GM21737 (cell line): ENCODE results near the gene AGTRAP.

Source experiments
- ATAC-seq: cut with Tn5 transposase; IDR thresholded peaks from one replicate; pipeline ENCODE4 v1.9.1; 2021; ENCODE audit warnings: mild to moderate bottlenecking, moderate library complexity; ENCODE audit not compliant: unreplicated experiment

Gene AGTRAP, protein sequence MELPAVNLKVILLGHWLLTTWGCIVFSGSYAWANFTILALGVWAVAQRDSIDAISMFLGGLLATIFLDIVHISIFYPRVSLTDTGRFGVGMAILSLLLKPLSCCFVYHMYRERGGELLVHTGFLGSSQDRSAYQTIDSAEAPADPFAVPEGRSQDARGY

DNA sequence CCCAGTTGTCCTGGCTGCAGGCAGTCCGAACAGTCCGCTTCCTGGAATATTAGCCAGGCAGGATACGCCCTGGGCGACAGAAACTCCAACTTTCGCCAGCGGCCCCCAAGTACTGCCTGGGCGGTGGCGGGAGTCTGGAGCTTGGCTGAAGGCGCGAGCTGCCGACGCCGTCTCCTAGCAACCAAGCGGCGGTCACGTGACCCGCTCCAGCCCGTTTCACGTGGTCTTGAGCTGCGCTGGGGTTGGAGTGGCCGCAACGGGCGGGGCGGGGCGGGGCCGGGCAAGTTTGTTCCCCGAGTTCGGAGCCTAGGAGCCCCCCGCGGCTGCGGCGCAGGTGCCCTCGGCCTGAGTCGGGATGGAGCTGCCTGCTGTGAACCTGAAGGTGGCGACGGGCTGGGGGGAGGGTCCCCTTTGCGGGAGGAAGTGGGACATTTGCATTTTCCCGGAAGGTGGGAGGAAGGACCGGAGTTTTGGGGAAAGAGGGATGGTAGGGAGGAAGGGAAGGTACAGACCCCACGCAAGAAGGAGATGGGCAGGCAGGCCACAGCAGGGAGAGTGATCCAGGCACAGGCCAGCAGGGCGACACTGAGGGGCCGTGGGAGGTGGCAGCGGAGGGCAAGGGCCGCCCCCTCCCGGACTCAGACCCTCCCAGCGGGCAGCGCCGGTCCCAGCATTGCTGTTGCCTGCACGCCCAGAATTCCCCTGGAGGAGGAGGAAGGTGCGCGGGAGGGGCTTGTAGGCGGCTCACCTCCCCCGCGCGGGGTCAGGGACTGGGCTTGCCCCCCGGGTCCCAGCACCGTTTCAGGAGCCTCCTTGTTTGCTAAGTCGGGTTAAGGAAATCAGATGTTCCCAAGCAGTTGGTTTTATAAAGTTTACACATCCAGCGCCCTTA, at the start of gene AGTRAP:
AGTRAP (plus strand) TSS at position 283 of the 892 bp plus-strand sequence; CDS start at position 356, 73 bp downstream.
- peak; percentile 67 for ATAC-seq

DNA sequence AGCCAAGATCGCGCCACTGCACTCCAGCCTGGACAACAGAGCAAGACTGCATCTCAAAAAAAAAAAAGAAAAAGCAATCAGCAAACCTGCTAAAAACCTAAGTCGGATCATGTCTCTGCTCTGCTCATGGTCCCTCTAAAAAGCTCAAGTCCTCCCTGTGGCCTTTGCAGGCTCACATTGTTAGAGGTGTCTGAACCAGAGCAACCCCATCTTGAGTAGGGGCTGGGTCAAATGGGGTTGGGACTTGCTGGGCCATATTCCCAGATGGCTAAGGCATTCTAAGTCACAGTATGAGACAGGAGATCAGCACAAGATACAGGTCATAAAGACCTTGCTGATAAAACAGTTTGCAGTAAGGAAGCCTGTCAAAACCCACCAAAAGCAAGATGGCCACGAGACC, 47.4 kb upstream of the AGTRAP start:
- no peak for ATAC-seq

DNA sequence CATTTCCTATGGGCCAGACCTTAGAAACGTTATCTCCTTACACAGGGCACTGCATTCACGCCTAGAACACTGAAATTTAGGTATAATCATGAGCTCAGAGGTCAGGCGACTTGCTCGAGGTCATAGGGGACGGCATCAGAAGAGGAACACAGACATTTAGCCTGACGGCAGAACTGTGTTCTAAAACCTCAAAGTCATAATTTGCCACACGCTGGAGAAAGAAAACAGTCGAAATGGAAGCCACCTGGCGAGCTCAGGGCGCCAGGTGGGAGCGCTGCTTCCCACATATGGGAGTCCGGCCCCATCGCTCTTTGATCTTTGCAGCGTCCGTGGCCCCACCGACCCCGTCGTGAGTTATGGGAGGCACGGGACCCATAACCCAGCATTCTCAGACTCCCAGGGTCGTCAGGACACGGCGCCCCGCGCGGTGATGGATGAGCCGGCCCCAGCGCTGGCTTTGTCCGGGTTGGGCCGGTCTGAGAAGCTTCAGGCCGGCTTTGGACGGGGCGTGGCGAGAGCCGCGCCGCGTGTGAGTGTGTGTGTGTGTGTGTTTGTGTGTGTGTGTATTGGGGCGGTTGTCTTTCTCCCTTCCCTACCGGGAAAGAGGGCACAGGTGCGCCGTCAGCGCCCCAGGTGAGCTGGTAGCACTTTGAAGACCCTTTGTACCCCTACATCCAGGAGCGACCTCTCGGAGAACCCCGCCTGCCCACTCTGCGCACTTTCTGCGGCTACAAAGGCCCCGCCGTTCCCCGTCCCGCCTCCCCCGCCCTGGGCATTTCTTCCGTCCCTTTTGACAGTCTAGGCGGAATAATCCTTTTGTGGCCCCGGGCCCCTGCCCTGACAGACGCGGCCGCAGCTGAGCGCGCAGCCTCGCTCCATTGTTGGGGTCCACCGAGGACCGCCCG, 45.3 kb upstream of the AGTRAP start:
- ATAC-seq = no peak

DNA sequence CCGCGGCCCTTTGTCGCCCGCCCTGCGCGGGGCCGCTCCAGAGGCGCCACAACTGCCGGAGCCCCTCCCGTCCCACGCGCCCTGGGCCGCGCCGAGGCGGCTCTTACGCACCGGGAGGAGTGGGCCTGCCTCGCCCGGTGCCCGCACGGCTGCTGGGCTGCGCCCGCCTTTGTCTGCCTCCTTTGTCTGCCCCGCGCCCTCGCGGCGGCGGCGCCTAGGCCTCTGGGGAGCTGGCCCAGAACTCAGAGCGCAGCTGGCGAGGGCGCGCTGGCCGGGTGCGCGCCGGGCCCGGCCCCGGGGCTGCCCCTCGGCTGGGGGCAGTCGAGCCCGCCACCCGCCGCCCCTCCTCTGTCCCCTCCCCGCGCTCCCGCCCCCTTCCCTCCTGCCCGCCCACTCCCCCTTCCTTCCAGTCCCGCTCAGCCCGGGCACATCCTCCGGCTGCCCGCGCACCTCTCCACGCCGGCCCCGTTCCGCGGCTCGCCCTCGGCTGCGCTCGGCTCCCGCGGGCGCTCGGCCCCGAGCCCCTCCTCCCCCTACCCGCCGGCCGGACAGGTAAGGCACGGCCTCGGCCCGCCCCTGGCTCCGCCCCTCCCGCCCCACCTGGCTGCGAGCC, 44.5 kb upstream of the AGTRAP start, which contains the start of gene DRAXIN:
DRAXIN (plus strand) TSS at position 409 of the 613 bp plus-strand sequence. CDS start 14,549 bp downstream, outside the sequence.
- ATAC-seq = no peak

DNA sequence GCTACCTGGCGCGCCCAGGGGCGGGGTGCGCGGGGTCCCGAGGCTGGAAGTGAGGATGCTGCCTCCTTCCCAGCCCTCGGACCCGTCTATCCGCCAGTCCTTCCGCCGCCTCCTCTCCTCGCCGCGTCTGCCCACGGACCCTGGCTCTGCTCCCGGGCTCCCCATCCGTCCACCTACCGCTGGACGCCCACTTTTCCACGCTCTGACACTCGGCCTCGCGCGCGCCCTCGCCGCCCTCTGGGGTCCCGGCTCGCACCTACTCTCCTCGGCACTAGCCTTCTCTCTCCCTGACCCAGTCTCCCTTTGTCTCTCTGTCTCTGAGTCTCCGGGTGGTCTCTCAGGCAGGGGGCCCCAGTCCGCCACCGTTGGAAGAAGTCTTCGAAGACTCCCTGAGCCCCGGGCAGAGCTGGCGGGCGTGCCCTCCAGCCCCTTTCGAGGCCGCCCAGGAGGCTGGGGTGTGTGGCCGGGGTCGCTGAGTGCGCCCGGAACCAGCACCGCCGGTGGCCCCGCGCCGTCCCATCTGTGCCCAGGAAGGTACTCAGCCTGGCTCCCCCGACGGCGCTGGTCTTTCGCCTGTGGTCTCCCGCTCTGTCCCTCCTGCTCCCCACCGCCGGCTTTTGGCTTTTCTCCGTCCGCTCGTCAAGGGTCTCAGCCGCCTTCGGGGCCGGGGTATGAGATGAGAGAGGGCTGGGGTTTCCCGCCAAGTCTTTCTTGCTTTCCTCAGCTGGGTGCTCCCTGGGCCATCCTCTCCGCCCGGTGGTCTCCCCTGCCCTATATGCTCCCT, 43.8 kb upstream of the AGTRAP start:
- ATAC-seq = no peak

DNA sequence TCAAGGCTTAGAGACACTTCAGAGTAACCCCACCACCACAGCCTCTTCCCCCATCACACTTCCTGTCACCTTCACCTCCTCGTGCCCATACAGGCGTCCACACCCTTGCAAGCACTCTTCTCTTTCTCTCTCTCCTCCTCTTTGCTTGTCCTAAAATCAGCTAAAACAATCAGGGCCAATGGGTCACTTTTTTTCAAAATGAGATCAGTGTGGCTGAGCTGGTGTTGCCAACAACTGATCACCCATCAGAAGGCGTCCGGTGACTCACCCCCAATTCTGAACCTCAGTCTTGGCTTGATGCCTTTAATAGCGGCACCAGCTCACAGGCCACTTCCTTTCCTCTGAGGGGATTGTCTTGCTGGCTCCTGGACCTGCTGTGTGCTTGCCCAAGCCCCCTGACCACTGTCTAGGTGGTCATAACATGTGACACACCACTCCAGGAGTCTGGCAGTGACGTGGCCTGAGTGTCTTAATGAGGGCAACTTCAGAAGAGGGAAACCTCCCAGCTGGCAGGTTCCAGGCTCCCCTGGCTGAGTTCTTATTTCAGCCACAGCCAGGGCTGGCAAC, 42.8 kb upstream of the AGTRAP start:
- ATAC-seq = no peak

DNA sequence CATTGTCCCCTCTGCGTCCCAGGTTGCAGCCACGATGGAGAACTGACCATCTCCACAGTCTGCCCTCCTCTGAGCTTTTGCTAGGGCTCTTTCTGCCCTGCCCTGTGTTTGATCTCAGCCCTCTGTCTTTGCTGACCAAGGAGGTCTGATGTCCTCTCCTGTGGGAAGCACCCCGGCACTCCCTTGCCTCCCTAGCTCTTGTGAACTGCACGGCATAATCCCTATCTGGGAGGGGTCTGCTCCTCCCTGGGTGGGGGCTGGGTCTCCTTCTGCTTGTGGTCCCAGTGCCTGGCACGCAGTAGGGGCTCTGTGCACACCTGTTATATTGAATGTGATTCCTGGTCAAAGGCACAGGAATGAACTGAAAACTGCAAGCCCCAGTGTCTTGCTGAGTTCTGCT, 42.0 kb upstream of the AGTRAP start:
- ATAC-seq = no peak

DNA sequence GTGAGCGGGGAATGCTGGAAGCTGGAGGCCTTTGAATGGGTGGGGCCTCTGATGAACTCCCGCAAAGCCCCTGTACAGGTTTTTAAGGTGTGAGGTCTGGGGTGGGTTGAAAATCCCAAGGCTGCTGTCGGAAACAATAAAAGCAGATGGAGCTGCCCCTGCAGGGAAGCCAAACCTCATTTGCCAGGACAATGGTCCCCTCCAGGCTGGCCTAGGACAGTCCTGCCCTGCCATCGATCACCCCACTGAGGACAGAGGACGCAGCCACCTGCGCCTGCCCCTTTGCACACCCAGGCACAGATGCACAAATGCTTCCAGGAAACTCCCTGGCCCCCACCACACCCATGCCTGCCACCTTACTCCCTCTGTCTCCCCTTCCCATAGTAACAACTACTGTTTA, 40.1 kb upstream of the AGTRAP start:
- no peak for ATAC-seq

DNA sequence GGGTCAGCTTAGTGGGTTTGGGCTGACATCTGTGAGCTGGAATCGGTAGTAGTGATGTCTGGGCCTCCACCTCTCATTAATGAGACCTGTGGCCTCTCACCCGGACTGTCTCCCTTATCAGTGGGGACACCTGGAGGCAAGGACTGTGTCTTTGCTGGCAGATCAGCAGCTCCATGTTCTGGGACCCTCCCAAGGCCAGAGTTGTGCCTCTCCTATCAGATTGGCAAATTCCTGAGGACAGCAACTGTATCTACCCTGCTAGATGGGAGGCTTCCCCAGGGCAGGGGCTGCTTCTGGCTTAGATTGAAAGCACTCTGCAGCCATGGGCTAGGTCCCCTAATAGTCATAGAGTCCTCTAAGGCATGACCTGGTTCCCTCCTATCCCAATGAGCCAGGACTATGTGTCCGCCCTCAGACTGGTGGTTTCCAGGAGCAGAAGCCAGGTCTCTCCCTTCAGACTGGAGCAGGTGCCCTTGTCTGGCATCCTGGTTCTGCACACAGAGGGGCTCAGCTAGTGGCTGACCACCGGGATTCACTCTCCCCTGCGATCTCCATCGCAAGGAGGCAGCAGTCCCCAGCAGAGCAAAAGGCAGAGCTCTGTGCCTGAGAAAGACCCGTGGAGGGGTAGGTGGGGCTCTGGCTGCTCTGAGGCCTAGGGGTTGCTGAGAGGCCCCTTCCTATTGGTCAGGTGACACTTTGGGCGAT, 38.6 kb upstream of the AGTRAP start:
- ATAC-seq = no peak

DNA sequence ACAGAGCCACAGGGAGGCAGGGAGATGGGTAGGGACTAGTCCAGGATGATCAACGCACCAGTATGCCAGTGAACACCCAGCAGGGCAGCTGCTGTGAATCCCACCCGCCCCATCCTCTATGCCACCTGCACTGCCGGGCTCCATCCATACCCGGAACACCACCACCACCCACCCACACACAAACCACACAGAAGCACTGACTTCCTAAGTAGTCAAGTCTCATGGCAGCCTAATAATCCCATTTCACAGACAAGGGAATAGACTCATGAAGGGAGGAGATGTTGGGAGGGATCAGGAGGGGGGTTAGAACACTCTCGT, 38.1 kb upstream of the AGTRAP start:
- no peak for ATAC-seq

DNA sequence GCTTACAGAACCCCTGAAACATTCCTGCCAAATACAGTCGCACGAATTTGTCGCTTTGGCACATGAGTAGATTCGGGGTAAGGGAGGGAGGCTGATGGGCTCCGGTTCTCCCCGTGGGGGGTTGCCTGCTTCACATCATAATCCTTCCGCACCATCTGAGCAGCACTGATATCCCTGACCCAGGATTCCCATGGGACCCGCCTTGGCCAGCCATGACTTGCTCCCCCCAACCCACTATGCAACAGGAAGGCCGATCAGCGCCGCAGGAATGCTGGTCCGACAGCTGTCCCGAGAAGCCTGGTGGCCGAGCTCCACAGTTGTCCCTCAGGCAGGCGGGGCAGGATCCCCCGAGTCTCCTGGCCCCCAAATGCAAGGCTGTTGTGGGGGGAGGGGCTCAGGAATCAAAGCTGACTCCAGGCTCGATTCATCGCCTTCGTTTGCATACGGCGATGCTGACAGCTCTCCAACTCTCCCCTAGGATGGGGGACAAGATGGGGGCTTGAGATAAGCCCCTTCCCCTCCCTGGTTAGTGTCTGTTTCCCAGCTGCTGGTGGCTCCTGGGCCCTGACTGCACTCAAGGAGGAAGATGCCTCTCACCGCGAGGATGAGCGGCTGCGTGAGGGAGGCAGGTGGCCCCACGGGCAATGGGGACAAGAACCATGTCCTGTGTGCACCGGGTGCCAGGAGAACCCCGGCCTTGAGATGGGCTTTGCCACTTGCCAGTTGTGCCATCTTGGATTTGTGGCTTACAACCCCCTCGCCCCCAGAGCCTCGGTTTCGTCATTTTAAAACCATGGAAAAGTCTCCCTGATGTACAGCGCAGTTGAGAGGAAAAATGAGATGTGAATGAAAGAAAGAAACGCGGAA, 35.1 kb upstream of the AGTRAP start:
- ATAC-seq = no peak

DNA sequence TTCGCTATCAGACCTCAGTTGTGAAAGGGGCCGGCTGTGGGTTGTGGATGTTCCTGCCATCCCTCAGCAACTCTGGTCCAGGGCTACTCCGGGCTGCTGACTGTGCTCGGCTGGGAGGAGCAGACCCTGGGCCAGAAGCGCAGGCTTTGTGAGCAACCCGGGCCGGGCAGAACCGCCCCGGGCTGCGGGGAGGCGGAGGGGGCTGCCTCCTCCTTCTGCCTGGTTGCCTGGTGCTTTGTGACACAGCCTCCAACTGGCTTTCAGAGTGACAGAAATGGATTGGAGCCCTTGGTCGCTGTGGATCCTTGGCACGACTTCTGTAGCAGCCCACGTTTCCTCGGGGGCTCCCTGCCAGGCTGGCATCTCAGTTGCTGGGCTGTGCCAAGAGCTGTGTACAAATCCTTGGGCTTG, 34.4 kb upstream of the AGTRAP start:
- ATAC-seq = no peak

DNA sequence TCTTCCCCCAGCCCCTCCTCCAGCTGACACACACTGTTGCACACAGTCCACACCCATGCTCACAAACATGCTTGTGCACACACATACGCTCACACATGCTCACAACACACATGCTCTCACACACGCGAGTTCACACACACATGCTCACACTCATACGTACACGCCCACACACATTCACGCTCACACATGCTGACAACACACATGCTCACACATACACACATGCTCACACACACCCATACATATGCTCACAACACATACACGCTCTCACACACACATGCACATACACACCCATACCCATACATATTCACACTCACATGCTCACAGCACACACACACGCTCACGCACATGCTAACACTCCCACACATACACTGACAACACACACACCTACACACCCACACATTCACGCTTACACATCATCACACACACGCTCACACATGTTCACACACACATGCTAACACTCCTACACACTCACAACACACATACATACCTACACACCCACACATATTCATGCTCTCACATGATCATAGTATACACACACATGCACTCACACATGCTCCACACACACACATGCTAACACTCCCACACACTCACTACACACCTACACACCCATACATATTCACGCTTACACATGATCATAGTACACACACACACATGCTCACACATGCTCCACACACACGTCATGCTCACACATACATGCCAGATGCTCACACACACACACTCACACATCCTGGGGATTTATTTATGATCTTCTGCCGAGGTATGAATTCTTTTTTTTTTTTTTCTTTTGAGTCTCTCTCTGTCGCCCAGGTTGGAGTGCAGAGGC, 33.7 kb upstream of the AGTRAP start:
- no peak for ATAC-seq

DNA sequence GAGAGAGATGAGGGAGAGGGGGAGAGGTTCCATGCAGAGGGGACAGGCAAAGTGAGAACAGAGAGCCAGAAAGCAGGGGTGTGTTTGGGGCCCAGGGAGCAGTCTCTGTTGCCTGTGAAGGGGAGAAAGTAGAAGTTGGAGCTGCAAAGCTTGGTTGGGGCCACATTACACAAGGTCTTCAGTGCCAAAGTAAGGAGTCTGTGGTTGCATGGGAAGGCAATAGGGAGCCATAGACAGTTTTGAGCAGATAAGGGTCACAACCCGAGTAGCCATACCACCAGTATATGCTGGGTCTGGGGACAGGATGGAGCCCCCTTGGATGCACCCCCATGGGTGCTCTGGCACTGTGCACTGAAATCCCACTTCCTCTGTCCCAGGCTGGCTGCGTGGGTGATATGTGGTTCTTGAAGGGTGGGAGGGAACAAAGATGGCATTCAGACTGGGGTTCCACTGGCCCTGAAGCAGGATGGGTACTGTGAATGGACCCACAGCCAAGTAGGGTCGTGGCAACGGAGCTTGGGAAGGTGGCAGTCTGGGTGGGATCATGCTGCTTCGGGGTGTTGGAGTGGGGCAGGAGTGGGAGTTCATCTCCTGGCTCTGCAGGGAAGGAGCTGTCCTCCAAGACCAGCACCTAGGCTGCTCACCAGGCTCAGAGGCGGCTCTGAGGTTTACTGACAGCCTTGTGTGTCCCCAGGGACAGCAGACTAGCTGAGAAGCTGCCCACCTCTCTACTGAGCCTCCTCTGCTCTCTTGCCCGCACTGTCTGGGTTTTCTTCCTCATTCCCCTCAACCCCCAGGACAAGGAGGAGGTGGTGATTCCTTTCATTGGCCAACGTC, 32.4 kb upstream of the AGTRAP start:
- no peak for ATAC-seq

DNA sequence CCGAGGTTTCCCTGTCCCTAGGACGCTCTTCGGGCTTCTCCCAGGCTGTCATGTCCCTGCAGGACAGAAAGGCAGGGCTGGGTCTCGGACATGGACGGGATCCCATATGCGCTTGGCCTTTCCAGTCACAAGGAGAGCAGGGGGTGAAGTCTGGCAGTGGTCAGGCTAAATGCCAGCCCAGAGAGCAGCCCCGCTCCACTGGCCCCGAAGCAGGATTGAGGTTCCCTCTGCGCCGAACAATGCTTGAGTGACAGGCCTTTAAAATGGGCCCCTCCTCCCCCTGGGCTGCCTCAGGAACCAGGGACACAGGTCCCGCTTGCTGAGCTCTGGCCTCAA, 31.8 kb upstream of the AGTRAP start:
- no peak for ATAC-seq

DNA sequence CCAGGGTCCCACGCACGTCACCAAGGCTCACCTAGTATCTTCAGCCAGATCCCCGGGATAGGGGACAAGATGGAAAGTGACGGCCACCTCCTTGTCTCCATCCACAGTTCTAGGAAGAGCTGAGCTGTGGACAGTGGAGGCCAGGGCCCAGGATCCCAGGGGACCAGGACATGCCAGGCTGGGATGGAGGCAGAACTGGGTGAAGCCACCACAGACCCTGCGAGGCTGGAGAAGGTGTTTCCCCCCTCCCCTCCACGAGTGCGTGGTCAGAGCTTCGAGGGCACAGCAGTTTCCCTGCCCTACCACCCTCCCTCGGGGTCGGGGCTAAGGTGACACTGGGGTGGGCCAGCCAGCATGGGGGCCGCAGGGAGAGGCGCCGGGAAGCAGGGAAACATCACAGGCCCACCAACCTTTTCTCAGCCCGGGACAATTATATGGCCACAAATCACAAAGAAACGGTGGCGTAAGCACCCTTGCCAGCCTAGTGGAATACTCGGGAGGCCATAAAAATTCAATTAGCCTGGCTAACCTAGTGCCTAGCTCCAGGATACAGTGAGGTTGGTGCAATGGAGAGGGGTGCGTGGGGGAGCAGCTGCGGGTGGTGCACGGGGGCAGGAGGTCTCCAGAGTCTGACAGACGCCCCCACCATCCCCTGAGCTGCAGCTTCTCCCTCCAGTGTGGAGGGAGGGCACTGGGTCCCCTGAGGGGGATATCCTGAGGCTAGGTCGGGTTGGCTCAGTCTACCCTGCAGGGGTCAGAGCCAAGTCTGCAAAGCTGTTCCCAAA, 31.1 kb upstream of the AGTRAP start:
- ATAC-seq = no peak
